GM19467 (cell line): ENCODE data around the gene SLC9B2.
A peak's percentile ranks its signal among the peaks of the same experiment; 100 is the strongest.

Experiments
- ATAC-seq: cut with Tn5 transposase; IDR thresholded peaks from one replicate; pipeline ENCODE4 v1.9.1; 2021; ENCODE audit warnings: mild to moderate bottlenecking, moderate library complexity; ENCODE audit not compliant: unreplicated experiment

Gene SLC9B2, protein sequence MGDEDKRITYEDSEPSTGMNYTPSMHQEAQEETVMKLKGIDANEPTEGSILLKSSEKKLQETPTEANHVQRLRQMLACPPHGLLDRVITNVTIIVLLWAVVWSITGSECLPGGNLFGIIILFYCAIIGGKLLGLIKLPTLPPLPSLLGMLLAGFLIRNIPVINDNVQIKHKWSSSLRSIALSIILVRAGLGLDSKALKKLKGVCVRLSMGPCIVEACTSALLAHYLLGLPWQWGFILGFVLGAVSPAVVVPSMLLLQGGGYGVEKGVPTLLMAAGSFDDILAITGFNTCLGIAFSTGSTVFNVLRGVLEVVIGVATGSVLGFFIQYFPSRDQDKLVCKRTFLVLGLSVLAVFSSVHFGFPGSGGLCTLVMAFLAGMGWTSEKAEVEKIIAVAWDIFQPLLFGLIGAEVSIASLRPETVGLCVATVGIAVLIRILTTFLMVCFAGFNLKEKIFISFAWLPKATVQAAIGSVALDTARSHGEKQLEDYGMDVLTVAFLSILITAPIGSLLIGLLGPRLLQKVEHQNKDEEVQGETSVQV

DNA sequence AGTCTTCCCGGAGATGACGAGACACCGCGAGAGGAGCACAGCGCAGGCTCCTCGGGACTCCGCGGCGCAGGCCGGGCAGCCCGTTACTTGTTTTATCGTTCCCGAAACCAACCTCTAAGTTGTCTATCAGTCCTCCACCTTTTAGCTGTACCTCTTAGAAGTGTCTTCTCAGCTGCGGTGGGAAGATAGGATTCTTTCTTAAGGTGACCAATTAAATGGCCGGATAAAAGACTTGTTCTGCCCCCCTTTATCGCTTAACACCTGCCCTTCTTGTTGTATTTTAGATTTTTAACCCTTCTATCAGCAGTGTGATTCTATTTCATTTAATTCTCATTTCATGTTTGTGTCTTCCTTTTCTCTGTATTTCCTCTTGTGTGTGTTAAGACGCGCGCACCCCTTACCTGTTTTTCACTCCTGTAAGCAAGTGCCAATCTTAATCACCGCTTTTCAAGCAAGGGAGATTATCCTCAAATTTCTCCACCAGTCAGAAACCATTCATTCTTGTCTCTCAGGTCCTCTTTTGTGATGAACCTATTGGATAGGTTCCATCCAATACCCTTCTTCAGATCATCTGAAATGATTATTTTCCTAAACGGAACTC, at the start of gene SLC9B2:
TSS of gene SLC9B2 (minus strand) at position 15 of the 601 bp plus-strand sequence. CDS start 9,211 bp downstream, outside the sequence.
- ATAC-seq, result peak; percentile 37

DNA sequence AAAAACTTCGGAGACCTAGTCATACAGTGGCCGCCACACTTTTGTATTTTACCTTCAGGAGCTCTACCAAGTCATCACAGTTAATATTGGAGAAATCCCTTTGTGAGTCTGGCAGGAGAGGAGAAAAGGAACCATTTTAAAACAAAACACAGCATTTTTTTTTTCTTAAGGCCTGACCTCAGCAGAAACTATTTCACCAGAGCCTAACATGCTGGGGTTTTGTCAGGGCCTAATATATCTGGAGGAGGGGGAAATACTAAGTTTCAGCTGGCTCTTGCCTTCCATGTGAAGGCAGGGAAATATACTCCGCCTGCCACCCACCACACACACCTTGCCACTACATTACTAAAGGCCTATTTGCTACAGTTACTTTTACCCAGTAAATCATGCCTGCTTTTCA, 49.6 kb upstream of the SLC9B2 start:
- ATAC-seq, result no peak

DNA sequence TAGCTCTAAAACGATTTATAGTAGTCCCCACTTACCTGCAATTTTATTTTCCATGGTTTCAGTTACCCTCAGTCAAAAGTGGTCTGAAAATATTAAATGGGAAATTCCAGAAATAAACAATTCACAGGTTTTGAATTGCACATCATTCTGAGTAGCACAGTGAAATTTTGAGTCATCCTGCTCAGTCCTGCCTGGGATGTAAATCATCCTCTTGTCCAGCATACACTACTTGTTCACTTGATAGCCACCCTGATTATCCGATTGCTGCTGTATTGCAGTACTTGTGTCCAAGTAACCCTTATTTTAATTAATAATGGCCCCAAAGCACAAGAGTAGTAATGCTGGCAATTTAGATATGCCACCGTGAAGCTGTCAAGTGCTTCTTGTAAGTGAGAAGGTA, 46.6 kb upstream of the SLC9B2 start:
- no peak for ATAC-seq

DNA sequence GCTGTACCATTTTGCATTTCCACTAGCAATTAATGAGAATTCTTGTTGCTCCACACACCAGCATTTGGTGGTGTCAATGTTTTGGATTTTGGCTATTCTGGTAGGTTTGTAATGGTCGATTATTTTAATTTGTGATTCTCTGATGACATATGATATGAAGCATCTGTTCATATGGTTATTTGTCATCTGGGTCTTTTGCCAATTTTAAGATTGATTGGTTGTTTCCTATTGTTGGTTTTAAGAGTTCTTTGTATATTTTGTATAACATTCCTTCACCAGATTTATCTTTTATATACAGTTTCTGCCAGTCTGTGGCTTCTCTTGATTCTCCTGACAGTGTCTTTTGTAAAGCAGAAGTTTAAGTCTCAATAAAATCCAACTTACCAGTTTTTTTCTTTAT, 41.6 kb upstream of the SLC9B2 start:
- no peak for ATAC-seq

DNA sequence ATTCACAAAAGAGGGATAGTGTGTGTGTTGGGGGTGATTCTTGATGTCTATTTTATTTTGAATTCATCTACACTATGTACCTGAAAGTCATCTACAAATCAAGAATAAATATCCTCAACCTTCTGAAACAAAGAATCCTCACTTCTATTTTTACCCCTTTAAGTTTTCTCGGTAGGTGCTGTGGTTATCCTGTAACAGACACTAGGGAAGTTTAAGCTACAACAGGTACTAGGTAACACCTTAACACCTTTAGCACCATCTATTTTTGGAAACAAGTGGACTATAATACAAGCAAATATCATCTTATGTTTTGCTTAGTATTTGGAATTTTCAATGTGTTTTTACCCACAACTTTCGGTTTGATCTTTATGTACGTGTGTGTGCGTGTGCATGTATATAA, 35.0 kb upstream of the SLC9B2 start:
- ATAC-seq, result no peak

DNA sequence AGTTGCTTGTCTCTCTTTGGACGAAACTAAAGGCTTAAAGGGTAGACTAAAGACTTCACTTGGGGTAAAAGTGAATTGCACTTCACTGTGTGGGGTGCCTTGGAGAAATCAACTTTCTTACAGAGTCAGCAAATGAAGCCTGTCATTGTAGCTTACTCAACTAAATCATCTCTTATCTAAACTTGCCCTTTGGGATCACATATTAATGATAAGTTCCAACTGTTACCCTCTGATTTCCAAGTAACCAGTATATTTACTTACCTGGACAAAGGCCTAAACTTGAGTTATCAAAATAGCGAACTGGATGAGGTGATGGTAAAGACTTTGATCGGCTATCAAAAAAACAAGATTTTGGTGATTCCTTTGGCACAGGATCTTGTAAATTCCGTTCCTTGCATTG, 32.0 kb upstream of the SLC9B2 start:
- no peak for ATAC-seq

DNA sequence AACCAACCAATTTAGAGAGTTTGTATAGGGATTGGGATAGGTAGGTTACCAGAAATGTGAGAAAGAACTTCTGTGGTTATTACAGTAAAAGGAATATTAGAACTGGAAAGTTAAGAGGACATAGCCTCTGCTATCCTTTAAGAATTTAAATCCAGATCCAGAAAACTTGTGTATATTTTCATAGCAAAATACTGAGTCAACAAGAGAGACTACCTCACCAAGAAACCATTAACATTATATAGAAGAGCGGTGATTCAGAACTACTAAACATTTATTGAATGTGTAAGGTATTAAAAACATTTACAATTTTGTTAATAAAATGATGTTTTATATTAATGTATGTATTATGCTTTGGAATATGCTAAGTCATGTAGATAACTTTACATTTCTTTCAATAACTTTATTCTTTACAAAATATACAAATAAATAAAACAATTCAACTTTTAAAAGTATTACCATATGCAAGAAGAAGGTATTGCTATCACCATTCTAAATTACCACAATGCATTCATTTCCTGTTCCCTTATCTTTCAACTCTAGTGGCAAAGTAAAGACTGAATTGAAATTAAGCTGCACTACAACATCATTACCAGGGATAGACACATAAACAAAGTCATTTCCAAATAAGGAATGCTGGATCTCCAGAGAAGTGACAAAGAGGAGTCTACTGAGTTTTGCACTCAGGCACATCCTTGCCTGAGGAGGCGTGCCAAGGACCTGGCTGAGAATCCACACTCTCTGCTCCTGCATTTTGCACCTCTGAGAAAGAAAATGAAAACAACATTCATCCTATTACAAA, 29.2 kb upstream of the SLC9B2 start:
- ATAC-seq, result no peak

DNA sequence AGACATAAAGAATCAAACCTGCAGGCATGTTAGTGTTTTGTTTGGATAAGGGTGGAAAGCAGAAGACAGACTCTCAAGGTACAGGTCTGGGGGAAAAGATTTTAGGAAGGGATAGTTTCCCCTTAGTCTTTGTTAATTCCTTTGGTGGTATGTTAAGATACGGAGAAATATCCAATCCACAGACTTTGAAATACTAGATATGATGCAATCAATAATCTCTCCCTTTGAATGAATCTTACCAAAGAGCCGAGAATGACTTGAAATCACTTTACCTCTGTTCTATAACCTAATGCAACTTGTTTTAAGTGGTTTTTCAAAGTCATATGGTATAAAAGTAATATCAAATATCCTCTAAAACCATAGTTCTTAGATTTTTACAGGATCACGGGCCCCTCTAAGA, 28.3 kb upstream of the SLC9B2 start:
- no peak for ATAC-seq

DNA sequence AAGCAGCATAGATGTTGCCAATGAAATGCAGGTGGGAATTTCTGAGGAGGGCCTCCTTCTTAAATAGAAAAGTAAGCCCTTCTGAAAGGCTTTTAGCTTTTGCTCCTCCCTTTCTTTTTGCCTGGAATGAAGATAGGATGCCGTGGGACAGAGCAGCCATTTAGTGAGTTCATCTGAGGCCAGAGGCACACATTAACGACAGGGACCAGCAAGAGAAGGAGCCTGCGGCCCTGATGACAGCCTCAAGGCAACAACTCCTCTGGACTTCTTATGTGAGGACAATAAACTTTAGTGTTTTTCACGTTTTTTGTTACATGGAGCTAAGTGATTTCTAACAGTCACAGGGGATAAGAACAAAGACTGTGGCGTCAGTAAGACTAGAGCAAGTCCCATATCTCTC, 24.1 kb upstream of the SLC9B2 start:
- no peak for ATAC-seq

DNA sequence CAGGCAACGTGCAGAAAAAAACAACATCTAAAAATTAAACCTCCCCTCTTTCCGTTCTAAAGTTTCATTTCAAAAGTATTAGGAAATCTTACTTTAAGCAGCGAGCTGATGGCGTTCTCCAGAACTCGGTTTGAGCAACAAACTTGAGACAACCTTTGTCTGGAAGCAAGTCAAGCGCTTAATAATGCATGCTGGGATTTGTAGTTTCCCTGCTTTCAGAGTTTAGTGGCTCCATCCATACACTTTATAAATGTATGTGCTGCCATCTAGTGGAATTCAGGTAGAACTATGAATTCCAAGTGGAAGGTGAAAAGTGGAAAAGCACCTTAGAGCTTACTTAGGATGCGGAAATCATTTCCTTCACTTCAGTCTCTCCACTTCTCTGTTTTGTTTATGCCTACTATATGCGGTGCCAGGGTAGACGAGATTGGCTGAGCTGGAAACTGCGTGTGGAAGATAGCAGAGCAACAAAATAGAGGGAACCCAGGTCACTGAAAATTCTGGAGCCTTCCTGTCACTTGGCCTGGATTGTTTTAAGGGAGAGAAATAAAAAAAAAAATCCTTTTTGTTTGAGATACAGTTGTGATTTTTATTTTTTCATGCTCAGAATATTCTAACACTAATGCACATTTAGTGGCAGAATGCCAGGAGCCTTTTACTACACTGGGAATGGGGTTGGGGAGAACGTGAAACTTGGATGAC, 23.3 kb upstream of the SLC9B2 start, which contains the start of gene BDH2:
TSS of gene BDH2 (minus strand) at position 144 of the 702 bp plus-strand sequence. CDS start 3,580 bp downstream, outside the sequence.
- peak; percentile 95 for ATAC-seq

DNA sequence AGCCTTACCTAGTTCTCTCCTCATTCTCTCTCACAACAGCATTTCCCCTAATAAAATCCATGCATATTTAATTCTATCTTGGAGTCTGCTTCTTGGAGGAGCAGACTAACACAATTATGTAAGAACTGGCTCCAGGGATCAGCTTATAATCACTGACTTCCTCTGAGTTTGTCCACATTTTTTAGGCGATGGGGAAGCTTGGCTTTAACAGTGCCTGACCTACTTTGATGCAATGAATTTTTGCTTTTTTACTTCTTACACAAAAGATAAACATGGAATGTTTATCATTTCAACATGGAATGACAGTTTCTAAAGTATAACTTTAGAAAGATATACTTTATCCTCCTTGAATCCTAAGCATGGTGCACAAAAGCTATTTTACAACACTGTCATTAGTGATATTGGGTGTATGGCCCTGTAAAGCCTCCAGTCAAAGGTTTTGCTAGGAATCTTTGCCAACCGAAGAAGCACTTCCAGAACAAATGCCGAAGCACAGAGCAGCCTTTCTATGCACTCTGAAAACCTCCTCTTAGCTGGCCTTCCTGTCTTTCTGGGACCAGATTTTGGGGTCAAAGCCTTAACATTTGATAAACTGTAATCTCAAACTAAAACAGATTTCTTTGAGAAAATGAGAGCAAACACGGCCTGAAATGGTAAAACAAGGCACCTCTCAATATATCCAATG, 22.3 kb upstream of the SLC9B2 start:
- no peak for ATAC-seq

DNA sequence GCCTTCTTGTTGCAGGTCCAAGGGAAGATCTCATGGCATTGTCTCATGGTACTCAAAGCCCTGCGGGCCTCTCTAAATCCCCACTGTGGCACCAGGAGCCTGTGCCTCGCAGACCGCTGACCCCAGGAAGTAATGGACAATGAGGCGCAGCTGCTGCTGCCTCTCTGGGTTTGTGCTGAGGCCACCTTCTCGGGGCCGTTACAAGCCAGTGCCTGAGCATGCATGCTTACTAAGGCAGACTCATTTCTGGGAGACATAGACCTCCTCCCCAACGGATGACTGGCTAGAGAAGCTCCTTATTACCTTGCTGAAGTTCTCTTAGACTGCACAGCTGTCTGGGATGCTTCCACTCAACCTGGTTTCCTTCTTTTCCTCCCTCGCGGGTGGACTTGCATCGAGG, 21.8 kb upstream of the SLC9B2 start:
- no peak for ATAC-seq

DNA sequence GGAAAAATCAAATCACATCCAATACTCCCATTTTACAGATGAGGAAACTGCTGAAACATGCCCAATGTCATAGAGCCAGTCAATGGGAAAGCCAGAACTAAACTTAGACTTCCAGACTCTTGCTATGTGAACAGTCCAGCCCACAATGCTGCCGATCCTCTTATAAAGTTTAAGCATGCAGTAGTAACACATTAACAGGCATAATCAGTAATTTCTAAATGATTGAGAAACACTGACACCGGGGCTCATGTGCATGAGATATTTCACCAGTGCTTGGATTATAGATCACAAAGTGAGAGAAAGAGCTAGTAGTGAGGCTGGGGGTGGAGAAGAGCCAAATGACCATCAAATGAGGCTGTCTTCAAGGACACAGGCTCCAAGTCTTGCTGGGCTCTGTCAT, 20.6 kb upstream of the SLC9B2 start:
- ATAC-seq, result no peak

DNA sequence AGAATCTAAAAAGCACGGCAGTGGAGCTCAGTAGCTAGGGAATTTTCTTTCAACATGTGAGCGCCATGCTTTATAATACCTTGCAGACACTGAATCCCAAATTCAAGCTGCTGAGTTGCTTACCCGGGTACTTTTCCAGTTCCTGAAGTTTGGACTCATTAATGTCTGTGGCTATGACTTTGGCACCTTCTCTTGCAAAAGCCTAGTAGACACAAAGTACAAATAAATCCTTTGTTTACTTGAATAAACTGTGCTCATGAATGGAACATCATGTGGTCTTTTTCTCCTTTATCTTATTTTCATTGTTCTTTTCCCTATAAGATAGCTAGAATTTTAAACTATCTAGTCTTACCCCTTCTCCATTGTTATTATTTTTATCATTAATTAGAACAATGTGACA, 18.5 kb upstream of the SLC9B2 start:
- ATAC-seq, result no peak

DNA sequence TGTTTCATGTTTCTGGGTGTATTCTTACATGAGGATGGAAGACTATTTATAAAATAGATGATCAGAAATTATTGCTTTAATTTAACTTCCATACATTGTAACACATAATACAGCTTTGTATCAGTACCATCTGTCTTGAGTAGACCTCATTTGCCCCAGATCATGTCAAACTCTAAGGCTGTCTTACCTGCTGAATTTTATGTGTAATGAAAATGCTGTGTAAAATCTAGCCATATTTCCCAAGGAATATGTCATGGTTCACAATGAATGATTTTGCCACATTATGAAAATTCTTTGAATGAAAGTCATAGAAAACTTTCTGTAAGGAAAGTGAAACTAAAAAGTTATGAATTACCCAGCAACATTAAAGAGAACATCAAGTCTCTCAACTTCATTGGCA, 15.7 kb upstream of the SLC9B2 start:
- ATAC-seq, result no peak

DNA sequence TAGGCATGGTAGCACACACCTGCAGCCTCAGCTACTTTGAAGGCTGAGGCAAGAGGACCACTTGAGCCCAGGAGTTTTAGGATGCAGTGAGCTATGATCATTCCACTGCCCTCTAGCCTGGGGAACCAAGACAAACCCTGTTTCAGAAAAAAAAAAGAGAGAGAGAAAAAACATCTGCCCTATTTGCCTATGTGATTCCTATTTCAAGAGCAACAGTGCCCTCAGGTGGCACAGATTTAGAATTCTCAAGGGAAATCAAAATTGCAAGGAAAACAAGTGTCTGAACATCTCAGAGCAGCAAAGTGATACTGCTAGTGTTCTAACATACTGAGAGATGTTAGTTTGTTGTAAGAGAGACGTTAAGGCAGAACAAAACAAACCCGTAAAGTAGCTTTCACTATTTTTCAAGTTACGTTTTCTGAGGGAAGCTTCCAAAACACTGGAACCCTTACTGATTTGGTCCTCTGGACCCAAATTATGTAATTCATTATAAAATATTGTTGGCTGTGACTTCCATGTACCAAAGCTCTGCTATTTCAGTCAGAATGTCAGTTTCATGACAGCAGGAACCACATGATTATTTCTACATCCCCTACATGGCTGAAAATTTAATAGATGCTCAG, 15.2 kb upstream of the SLC9B2 start:
- ATAC-seq, result peak; percentile 81

DNA sequence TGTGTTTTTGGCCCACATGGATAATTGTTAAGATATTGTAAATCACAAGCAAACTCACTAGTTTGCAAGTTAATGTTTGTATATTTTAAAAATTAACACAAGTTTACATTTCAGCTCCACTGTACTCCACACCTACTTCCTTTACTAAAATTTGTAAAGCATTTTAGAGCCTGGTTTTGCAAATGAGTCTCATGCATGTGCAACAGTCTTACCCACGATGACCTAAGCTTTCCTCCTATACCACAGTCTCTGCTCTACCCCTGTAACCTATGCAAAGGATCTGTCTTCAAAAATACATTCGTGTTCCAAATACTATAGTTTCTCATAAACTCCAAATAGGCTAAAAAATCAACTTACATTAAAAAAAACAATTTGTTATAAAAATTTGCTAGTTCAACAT, 12.9 kb upstream of the SLC9B2 start:
- ATAC-seq, result no peak

DNA sequence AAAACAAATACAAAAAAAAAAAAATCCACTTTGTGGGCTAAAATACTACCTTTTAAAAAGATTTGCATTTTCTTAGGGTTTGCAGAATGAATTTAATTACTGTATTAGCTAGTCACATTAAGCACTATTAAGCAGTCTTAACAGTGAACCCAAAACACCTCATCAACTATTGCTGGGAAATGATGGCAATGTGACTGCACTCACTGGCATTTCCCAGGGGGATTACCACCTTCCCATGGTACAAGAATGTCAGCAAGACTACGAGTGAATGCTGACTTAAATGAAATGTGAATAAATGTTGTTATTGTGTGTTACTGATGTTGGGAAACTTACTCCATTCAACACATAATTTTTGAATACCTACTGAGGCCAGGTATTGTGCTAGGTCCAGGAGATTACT, 10.0 kb upstream of the SLC9B2 start:
- ATAC-seq, result no peak

DNA sequence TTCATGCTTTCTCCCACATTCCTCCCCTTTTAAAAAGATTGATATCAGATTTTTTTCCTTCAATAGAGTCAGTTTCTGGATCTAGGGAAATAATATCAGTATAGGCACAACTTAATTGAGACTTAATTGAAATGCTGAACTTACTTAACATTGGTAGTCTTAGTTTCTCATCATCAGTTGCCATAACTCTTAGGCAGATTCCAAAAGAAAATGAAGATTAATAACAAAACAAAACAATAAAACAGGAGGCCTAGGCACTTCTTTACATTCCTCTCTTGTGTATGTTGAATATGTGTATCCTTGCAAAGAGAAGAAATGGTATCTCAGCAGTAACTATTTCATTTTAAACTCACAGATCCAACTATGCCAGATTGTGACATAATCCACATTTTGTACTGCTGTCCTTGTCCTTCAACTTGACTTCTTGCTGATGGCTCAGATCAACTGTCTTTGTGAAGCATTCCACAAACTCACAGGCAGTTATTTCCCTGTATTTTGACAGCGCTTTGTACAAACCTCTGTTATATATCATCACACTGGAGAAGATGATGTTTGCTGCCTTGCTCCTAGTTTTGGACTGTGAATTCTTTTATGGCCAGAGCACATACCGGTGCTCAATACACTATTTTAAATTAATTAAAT, 9.1 kb upstream of the SLC9B2 start:
- ATAC-seq, result no peak
